T-helper 17 cell (primary cell): ENCODE data around the gene USP40. TPM values are rescaled to one million over a fixed set of nuclear protein-coding genes. Genes with fewer than 3 reads are reported as not detected.

Source experiments
- ATAC-seq: fragments of 150-1000 bp; cut with Tn5 transposase; 2 replicates; pipeline ENCODE4 v1.10.0; 2021; ENCODE audit warnings: mild to moderate bottlenecking, moderate library complexity
- DNase-seq, 3 donors: peaks; one replicate each; pipeline versions ENCODE4 v3.0.0 to v3.0.0-alpha.2; 2020 to 2021
- H3K9me3 ChIP-seq: one replicate; pipeline ENCODE4 v1.7.0; 2013; ENCODE audit warnings: low read length, mild to moderate bottlenecking; ENCODE audit not compliant: control insufficient read depth, poor library complexity, severe bottlenecking
- H3K27ac Mint-ChIP-seq: one replicate; pipeline ENCODE4 v1.8.0; 2022; ENCODE audit warnings: mild to moderate bottlenecking, moderate library complexity, mixed read lengths
- H3K27me3 Mint-ChIP-seq: one replicate; pipeline ENCODE4 v1.8.0; 2022; ENCODE audit warnings: mixed read lengths
- H3K36me3 Mint-ChIP-seq: one replicate; pipeline ENCODE4 v1.8.0; 2022; ENCODE audit warnings: low read depth, mixed read lengths
- H3K4me1 Mint-ChIP-seq: one replicate; pipeline ENCODE4 v1.8.0; 2022; ENCODE audit warnings: mild to moderate bottlenecking, mixed read lengths
- H3K4me3 Mint-ChIP-seq: one replicate; pipeline ENCODE4 v1.8.0; 2022; ENCODE audit warnings: mild to moderate bottlenecking, moderate library complexity, mixed read lengths
- total RNA-seq, 4 donors: library from RNA in 2 of 4; stranded (reverse) in 2 of 4; gene quantifications; one replicate each; pipeline ENCODE4 v1.2.3 and lab custom pipeline; 2022 to 2026

Gene USP40
- total RNA-seq, 2 donors from 2014 or later, result 10.7 to 14.0 TPM

DNA sequence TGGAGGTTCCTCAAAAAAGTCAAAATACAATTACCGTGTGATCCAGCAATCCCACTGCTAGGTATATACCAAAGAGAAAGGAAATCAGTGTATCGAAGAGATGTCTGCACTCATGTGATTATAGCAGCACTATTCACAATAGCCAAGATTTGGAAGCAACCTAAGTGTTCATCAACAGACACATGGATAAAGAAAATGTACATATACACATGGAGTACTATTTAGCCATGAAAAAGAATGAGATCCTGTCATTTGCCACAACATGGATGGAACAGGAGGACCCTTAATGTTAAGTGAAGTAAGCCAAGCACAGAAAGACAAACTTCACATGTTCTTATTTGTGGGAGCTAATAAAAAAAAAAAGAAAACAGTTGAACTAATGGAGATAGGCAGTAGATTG lies 133.6 kb downstream of the USP40 start:
- Mint-ChIP-seq H3K4me3 (no peak overlapping the region), H3K27me3 (no peaks in the 10 kb centered on the region), H3K27ac (no peak overlapping the region), H3K36me3 (peaks cover 2% of the 10 kb centered on the region), H3K4me1 (peaks cover 33% of the 10 kb centered on the region)
- H3K9me3 ChIP-seq, result no peaks in the 10 kb centered on the region
- DNase-seq (no peak), ATAC-seq (no peak)

DNA sequence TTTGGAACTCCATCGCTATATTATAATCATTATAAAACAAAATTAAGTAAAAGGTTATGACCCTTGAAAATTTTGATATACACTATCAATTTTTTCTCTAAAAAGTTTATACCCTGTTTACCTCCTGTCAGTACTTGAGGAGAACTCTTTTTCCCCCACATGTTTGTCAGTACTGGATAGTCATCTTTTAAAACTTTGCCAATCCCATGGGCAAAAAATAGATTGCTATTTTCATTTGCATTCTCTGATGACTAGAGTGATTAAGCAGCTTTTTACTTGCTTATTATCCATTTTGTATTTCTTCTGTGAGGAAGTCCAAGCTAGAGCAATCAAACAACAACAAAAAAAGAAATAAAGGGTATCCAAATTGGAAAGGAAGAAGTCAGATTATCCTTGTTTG lies 135.9 kb downstream of the USP40 start:
- no peak for DNase-seq
- no peak for ATAC-seq
- H3K36me3 Mint-ChIP-seq, result peaks cover 3% of the 10 kb centered on the region
- H3K9me3 ChIP-seq, result no peaks in the 10 kb centered on the region
- no peaks in the 10 kb centered on the region for H3K27me3 Mint-ChIP-seq
- H3K4me1 Mint-ChIP-seq, result peaks cover 52% of the 10 kb centered on the region
- H3K4me3 Mint-ChIP-seq, result no peak overlapping the region
- H3K27ac Mint-ChIP-seq, result peak overlapping the region; percentile 83

DNA sequence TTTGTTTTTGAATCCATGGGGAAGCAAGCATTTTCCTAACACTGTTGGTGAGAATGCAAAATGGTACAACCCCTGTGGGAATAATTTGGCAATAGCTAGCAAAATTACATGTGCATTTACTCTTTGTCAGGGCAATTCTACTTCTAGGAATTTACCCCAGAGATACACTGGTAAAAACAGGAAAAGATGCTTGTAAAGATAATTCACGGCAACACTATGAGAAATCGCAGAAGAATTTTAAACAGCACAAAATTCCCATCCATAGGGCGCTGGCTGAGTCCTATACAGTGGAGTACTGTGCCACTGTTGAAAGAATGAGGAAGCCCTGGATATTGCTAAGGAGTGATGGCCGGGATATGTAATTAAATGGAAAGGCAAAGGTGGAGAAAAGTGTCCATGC lies 136.5 kb downstream of the USP40 start:
- Mint-ChIP-seq H3K27me3 (no peaks in the 10 kb centered on the region), H3K4me3 (peak overlapping the region; percentile 60), H3K27ac (peak overlapping the region; percentile 83)

DNA sequence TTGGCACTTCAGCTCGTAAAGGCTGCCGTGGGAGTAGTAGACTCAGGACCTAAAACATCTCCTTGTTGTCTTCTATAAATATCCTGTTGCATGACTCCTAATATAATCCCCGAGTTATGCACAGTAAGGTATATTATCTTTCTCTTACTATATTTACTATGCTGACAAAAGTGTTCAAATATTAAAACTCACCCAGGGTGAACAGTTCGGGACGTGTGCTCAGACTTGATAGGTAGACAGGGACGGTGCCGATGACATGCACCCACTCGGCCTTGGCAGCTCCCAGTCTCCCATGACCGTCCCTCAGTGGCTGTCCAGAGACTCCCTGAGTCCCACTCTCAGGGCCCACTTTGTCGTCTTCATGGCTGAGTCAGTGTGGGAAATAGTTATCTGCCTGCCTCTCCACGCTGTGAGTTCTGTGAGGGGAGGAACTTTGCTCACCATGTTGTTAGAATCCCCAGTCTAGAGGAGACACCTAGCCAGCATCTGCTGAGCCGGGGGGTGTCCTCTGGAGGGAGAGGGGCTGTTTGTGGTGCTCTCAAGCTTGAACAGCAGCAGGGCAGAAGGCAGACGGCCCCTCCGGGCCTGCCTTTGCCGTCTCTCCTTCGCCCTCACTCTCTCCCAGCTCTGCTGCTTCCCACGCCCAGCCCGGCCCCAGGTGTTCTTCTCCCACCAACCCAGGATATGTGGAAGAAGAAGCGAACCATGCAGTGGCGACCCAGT lies 137.2 kb downstream of the USP40 start:
- Mint-ChIP-seq H3K27ac (peak overlapping the region; percentile 83), H3K27me3 (no peaks in the 10 kb centered on the region), H3K36me3 (peaks cover 4% of the 10 kb centered on the region), H3K4me1 (peaks cover 58% of the 10 kb centered on the region), H3K4me3 (peak overlapping the region; percentile 60)
- DNase-seq, result no peak
- H3K9me3 ChIP-seq, result no peaks in the 10 kb centered on the region
- ATAC-seq, result no peak

More for the DNA sequence above, 136.5 kb downstream of the USP40 start:
- H3K4me1 Mint-ChIP-seq, result peaks cover 54% of the 10 kb centered on the region
- DNase-seq, result no peak
- H3K9me3 ChIP-seq, result no peaks in the 10 kb centered on the region
- peaks cover 3% of the 10 kb centered on the region for H3K36me3 Mint-ChIP-seq
- no peak for ATAC-seq

DNA sequence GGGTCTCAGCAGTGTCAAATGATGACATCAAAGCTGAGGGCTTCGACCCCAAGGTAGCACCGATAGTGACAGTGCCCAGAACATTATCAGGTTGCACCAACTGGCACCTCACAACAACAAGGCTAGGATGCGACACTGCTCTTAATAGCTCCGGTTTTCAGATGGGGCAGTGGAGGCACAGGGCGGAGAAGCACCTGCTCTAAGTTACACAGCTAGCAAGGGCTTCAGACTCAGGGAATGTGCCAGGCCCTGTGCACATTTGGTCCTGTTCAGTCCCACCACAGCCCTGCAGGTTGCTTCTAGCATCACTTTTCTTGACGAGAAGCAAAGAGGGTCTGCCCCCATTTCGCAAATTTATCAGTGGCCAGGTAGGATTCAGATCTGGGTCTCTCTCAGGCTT lies 138.1 kb downstream of the USP40 start:
- Mint-ChIP-seq H3K36me3 (peaks cover 9% of the 10 kb centered on the region), H3K27ac (peak overlapping the region; percentile 53), H3K4me1 (peaks cover 64% of the 10 kb centered on the region), H3K4me3 (no peak overlapping the region), H3K27me3 (no peaks in the 10 kb centered on the region)
- ATAC-seq (no peak), DNase-seq (no peak)
- H3K9me3 ChIP-seq, result no peaks in the 10 kb centered on the region

DNA sequence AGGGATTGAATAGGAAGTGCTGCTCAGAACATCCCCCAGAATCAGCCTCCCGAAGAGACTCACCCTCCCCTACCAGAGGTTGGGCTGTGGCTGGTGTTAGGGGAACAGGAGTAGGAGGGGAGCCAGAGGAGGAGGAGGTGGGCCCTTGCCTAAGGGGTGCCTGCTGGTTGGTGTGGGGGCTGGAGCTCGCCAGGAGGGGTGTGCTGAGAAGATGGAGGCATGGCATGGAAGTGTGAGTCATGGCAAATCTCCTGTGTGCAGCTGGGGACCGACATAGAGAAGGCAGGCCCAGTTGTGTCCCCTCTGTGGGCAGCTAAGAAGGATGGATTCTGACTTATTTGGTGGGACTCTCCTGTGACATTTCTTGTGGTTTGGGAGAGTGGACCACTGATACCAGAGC lies 138.6 kb downstream of the USP40 start:
- Mint-ChIP-seq H3K27me3 (no peaks in the 10 kb centered on the region), H3K4me1 (peaks cover 69% of the 10 kb centered on the region), H3K36me3 (peaks cover 9% of the 10 kb centered on the region), H3K27ac (peak overlapping the region; percentile 53), H3K4me3 (no peak overlapping the region)
- H3K9me3 ChIP-seq, result no peaks in the 10 kb centered on the region
- no peak for DNase-seq
- no peak for ATAC-seq

DNA sequence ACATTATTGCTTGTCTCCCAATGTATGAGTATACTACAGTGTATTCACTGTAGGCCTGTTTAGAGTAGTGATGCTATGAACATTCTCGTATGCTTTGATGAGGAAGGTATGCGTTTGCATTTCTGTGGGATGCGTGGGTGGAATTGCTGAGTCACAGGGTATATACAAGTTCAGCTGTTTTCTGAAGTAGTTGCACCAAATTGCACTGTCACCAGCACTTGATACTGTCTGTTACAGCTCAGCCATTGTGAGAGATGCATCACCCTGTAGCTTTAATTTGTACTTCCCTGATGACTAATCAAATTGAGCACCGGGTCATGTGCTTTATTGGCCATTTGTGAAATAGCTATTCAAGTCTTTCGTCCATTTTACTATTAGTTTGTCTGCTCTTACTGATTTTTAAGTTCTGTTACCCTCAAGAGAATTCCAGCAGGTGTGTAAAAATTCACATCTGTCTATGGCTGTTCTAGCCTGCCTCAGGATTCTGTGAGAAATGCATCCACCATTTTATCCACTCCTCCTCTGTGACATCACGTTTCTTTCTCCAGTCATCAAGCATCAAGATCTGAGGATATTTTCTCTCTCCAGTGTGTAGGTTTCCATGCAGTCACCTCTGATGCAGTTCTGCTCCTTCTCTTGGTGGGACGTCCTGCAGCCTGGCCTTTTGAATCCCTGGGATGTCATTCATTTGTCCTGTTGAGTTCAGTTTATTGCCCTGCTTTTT lies 139.8 kb downstream of the USP40 start:
- Mint-ChIP-seq H3K4me1 (peaks cover 77% of the 10 kb centered on the region), H3K27ac (peak overlapping the region; percentile 97), H3K36me3 (peaks cover 9% of the 10 kb centered on the region), H3K27me3 (no peaks in the 10 kb centered on the region), H3K4me3 (peak overlapping the region; percentile 58)
- no peak for DNase-seq
- ATAC-seq, result no peak
- H3K9me3 ChIP-seq, result no peaks in the 10 kb centered on the region

Other genes starting within 250 kb of the USP40 start
- gene DGKD, start 212.3 kb downstream of the USP40 start, total RNA-seq, result 100 to 1,000 TPM; 148 to 170 TPM
- not detected for gene UGT1A8, start 50.9 kb upstream of the USP40 start, total RNA-seq
- not detected for gene UGT1A10, start 69.7 kb upstream of the USP40 start, total RNA-seq
- gene UGT1A9, start 105.1 kb upstream of the USP40 start, total RNA-seq, result not detected
- not detected for gene UGT1A7, start 115.1 kb upstream of the USP40 start, total RNA-seq
- gene UGT1A6, start 126.1 kb upstream of the USP40 start, total RNA-seq, result not detected
- gene UGT1A5, start 146.1 kb upstream of the USP40 start, total RNA-seq, result not detected
- not detected for gene UGT1A4, start 152.0 kb upstream of the USP40 start, total RNA-seq
- not detected for gene UGT1A3, start 162.3 kb upstream of the USP40 start, total RNA-seq
- not detected for gene UGT1A1, start 193.5 kb upstream of the USP40 start, total RNA-seq
- not detected for gene MROH2A, start 211.5 kb upstream of the USP40 start, total RNA-seq